Skin epidermis (tissue), 12 donors: ENCODE measurements around the gene VARS1.
A peak's percentile ranks its signal among the peaks of the same experiment; 100 is the strongest.

Source experiments
- H3K27ac ChIP-seq, 21 experiments: fragments of 200-600 bp; sonication (generic) in 11 of 21; one replicate each; pipeline ENCODE4 v1.5.0; 2020; ENCODE audit warnings: mild to moderate bottlenecking in 3 of 21, inconsistent platforms in 2 of 21, moderate library complexity in 2 of 21
- H3K4me3 ChIP-seq, 7 experiments: fragments of 200-600 bp; sonication (generic) in 2 of 7; one replicate each; pipeline ENCODE4 v1.5.0; 2020; ENCODE audit warnings: inconsistent platforms in 2 of 7, mild to moderate bottlenecking in 2 of 7, moderate library complexity in 1 of 7

The VARS1 gene

DNA sequence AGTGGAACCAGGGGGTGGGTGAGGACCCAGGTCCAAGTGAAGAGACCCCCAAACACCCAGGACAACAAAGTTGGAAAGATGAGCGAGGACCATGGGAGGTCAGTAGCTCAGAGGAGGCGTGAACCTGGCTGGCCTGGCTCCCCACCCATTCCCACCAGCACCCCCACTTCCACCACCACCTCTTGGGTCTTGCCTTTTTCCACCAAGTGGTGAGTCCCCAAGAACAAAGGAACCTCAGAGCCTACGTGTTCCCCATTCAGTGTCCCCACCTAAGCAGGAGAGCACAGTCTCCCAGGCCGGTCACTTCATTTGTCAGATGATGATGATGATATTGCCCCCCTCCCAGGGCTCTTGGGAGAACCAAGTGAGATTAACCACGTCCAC lies 17.9 kb downstream of the VARS1 start:
- Histone ChIP-seq H3K27ac (peak overlapping the region in 16 of 21 experiments; percentile 6 to 82 (median 66)), H3K4me3 (no peak overlapping the region)

DNA sequence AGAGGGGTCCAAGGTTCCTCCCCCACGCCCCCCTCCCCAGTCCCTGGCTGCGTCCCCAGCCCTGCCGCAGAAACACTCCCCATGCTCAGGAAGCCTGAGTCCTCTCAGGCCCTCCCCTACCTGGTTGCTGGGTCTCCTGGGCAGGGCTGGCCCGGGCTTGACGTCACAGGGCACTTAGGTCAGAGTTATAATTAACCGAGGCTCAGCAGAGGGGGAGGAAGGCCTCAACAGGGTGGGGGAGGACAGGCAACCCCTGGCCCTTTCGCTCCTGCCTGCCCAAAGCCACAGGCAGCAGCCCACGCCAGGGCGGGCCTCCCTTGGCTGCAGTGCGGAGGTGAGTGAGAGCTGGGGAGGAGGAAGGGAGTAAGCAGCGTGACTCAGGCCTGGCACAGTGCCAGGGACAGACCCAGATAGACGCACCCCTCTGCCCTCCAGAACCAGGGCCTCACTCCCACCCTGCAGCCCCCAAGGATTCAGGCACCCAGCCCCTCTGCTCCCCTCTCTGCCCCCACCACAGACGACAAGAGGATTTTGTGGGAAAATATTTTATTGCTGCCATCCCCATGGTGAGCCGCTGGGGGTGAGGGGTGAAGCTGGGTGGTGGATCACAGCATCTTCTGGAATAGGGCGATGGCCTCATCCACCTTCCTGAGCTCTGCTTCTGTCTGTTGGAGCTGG lies 18.4 kb downstream of the VARS1 start, which contains the start of gene VWA7:
Gene VWA7, minus strand, starts transcription at position 340 of the 678 bp plus-strand sequence. CDS start 549 bp downstream, outside the sequence.
- Histone ChIP-seq H3K27ac (peak within 1 kb of the TSS in 20 of 21 experiments; percentile 0 to 82 (median 56)), H3K4me3 (peak within 1 kb of the TSS in 2 of 7 experiments; percentile 15 to 19)

DNA sequence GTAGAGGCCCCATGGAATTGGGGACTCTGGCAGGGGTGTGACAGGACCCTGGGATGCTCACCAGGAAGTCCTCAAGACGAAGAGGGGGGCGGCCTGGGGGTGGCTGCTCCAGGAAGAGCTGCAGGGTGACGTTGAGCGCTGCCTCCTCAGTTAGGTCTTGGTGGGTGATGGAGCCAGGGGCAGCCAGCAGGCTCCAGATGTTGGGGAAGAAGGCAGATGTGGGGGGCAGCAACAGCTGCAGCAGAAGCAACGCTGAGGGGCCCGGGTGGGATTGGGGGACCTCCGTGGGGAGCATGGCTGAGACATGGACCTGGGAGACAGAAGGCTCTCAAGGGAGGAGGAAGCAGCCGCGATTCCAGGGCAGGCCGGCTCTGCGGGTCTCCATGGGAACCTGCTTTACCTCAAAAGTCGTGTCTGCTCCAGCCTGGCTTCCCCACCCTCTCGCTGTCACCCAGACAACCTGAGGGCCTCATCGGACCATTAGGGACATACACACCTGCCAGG lies 19.0 kb downstream of the VARS1 start:
- Histone ChIP-seq H3K27ac (peak overlapping the region in 19 of 21 experiments; percentile 6 to 82 (median 57)), H3K4me3 (peak overlapping the region in 2 of 7 experiments; percentile 15 to 19)

DNA sequence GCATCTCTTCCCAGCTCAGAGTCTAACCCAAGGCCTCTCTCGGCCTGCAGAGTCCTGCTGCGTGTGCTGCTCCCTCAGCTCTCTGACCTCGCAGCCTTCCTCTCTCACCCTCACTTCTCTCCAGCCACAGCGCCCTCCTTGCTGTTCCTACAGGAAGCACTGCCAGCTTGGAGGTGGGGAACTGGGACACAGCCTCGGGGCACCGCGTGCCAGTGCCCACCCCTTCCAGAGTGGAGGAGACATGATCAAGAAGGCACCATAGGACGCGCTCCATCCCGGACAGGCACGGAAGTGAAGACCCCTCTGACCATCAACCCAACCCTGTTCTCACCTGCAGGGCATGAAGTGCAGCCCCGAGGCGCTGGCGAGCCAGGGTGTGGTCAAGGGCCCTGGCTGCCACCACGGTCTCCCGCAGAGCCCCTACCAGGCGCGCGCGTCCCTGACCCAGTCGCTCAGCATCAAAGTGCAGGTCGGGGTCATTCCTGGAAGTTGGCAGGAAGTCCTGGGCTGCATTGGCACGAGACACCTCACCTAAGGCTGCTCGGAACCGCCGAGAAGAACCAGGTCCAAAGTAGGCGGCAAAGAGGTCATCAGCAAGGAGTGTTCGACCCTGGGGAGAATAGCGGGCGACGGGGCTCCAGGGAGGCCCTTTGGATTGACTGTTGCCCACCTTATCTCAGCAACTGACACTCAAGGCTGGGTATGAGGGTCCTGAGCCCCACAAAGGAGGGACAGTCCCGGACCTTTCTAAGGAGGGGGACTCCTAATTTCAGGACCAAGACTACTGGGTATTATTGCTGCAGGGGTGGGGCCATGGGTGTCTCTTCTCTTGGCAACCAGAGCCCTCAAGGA lies 19.7 kb downstream of the VARS1 start:
- Histone ChIP-seq H3K4me3 (no peak overlapping the region), H3K27ac (peak overlapping the region in 7 of 21 experiments; percentile 6 to 80 (median 57))

DNA sequence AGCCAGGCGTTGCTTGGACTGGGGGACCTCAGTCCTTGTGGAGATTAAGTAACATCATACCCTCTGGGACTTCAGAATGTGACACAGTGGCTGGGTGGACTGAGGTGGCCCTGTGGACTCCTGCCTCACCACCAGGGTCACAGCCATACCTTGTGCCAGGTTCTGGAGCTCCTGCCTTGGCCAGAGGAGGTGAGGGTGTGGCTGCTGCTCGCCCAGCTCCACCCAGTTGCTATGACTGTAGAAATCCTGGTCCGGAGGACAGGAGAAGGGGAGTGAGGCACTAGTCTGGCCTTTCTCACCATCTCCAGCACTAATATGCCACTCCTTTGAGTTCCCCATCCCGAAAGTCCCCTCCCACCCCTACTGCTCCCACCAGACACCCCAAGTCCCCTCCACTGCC lies 20.4 kb downstream of the VARS1 start:
- no peak overlapping the region for H3K4me3 ChIP-seq
- peak overlapping the region in 3 of 21 experiments; percentile 5 to 14 (median 8) for H3K27ac ChIP-seq

DNA sequence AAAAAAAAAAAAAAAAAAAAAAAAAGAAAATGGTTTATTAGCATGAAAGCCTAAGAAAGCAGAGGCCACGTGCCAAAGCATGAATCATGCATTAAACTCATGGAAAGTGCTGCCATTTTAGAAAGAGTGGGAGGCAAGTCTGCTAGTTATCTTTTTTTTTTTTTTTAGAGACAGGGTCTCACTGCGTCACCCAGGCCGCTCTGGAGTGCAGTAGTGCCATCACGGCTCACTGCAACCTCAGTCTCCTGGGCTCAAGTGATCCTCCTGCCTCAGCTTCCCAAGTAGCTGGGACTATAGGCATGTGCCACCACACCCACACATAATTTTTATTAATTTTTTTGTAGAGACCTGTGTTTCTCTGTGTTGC lies 23.6 kb downstream of the VARS1 start:
- H3K27ac ChIP-seq = no peak overlapping the region
- H3K4me3 ChIP-seq = no peak overlapping the region

DNA sequence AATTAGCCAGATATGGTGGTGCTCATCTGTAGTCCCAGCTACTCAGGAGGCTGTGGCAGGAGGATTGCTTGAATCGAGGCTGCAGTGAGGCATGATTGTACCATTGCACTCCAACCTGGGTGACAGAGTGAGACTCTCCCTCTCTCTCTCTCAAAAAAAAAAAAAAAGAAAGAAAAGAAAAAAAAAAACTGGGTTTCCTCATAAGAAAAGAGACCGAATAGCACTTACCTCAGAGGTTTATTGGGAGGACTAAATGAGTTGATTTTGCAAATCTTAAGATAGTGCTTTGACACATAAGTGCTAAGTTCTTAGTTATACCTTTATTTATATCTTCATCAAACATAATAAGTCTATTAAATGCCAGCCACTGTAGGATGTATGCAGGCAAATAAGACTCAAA lies 24.7 kb downstream of the VARS1 start:
- Histone ChIP-seq H3K27ac (no peak overlapping the region), H3K4me3 (no peak overlapping the region)

DNA sequence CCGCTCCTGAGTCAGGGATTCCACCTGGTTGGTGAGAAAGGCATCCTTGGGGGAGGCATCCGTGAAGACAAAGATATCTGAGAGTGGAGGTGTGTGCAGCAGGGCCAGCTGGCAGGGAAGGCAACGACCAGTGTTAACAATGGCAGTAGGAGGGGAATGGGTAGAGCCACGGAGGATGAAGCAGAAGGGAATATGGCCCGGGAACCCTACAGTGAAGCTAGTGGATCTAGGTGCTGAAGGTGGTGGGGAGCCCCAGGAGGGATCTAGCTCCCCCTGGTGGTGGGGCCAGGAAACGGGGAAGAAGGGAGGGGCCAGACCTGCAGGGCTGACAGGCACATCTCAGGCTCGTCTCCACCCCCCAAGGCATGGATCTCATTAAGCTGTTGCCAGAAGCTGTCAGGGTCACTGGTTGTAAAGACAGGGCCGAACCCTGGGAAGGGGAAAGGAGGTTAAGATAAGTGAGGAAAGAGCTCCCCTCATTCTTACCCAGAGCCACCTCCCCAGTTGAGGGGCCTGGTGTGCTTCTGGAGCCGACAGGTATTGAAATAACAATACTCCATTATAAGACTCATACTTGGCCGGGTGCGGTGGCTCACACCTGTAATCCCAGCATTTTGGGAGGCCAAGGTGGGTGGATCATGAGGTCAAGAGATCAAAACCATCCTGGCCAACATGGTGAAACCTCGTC lies 25.7 kb downstream of the VARS1 start:
- no peak overlapping the region for H3K4me3 ChIP-seq
- H3K27ac ChIP-seq = no peak overlapping the region

DNA sequence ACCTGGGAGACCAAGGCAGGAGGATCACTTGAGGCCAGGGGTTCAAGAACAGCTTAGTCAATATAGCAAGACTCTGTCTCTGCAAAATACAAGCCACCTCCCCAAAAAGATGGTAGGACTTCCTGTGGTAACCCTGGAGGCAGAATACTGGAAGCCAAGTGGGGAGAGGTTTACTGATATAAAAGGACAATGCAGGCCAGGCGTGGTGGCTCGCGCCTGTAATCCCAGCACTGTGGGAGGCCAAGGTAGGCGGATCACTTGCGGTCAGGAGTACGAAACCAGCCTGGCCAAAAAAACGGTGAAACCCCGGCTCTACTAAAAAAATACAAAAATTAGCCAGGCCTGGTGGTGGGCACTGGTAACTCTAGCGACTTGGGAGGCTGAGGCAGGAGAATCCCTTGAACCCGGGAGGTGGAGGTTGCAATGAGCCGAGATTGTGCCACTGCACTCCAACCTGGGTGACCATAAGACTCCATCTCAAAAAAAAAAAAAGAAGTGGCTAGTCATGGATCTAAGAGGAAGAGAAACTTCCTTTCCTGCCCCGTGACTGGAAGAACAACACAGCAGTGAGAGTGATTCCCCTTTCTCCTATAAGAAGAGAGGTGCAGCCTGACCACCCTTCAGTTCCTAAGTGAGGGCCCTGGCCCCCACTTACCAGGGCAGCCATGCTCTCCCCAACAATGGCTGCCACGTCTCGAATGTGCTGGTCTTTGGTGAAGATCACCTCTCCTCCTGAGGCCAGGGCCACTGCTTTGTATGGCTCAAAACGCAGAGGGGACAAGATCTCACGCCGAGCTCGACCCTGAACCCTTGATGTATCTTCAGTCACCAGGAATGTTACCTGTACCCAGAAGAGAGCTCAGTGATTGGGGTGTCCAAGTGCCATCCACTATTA lies 26.9 kb downstream of the VARS1 start:
- Histone ChIP-seq H3K27ac (peak overlapping the region in 2 of 21 experiments; percentile 34 to 39), H3K4me3 (no peak overlapping the region)

DNA sequence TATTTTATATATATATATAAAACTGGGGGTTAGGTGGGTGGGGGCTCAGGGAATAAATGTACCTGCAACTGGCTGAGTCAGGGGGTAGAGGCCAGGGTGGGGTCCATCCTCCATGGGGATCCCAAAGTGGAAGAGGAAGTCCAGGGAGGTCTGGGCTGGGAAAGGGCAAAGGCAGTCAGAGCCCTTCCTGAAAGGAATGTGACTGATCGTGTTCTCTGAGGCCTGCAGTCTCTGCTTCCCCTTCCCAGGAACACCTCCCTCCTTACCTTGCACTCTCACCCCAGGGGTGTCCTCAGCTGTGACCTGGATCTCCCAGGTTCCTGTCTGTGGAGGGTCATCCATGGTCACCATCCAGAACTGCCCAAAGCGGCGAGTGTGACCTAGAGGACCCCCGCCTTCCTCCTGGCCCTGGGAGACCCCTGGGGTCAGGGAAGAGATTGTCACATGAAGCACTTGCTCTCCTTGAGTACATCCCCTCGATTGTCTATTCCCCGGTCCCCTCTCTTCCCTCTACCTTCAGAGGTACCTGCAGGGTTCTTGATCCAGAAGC lies 28.4 kb downstream of the VARS1 start:
- Histone ChIP-seq H3K4me3 (no peak overlapping the region), H3K27ac (no peak overlapping the region)

DNA sequence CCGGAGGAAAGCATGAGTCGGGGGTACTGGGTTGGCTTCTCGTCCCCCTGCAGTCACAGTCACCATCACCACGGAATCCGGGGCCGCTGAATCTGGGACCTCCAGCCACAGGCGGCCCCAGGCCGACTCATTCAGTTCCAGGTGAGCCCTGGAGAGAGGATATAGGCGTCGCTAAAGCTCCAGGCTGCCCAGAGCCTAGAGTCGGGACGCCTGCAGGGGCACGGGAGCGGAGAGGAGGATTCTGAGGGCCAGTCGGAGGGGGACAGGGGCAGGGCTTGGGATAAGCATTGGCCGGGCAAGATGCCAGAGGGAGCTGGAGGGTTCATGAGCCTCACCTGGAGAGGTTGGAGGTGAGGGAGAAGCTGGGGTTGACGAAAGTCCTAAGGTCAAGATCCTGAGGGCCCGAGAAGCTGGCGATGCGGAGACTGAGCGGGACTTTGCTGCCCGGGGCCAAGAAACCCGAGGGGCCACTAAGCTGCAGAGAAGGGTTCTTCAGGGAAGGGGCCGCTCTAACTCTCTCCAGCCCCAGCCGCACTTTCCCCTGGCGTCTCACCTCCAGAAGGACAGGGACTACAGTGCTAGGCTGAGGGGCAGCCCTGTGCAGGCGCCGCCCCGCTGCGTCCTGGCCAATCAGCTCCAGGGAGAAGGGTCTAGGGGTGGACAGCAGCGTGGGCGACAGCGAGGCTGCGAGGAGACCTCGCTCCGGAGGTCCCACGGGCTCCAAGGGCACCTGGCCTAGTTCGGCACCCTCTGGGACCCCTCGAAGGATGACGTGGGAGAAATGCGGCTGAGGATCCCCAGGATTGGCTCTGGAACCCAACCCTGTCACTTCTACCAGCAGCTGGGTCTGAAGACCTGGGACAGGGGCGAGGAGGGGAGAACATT lies 29.4 kb downstream of the VARS1 start:
- H3K27ac ChIP-seq = no peak overlapping the region
- H3K4me3 ChIP-seq = no peak overlapping the region

DNA sequence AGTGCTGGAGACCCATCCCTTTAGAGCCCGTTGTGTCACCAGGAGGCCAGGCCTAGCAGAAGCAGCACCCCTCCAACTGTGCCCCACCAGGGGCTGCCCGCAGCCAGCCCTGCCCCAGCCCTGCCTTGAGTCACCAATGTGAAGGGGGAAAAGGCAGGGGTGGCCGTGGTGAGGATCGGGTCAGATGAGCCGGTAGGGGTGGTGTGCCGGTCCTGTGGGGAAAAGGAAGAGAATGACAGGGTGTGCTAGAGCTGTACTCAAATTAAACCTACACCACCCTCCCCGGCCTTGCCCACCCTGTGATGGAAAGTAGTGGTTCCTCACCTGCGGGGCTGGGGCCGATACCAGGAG lies 30.0 kb downstream of the VARS1 start:
- Histone ChIP-seq H3K4me3 (no peak overlapping the region), H3K27ac (no peak overlapping the region)

DNA sequence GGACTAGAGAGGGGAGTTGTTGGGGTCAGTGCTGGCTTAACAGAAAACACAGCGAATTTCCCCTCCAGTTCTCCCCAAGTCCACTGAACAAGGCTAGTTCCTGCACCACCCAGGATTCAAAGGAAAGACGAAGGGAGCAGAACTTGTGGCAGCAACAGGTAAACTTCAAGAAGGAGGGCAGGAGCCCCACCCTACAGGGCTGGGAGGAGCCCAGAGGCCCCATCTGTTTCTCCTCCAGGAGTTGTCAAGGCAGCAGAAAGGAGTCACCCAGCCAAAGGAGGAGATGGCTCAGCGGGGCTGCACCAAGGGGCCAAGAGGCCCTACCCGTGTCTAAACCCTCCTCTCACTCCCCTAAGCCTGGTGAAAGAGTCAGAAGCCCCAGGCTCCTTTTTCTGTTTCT lies 31.4 kb downstream of the VARS1 start:
- Histone ChIP-seq H3K4me3 (no peak overlapping the region), H3K27ac (peak overlapping the region in 1 of 21 experiments; percentile 40)

DNA sequence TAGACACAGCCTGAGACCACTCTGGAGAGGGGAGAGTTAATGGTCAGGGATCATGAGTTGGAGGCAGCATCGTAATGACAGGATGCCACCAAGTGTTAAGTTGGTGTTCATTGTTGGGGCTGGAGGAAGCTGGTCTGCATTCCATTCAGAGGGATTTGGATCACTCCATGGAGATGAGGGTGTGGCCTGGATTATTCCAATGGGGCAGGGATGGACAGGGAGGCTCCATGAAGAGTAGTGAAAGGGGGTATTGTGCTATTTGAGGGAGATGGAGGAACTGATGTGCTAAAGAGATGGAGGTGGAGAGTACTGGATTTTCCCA lies 32.0 kb downstream of the VARS1 start:
- H3K4me3 ChIP-seq = no peak overlapping the region
- H3K27ac ChIP-seq = peak overlapping the region in 5 of 21 experiments; percentile 17 to 43 (median 29)

DNA sequence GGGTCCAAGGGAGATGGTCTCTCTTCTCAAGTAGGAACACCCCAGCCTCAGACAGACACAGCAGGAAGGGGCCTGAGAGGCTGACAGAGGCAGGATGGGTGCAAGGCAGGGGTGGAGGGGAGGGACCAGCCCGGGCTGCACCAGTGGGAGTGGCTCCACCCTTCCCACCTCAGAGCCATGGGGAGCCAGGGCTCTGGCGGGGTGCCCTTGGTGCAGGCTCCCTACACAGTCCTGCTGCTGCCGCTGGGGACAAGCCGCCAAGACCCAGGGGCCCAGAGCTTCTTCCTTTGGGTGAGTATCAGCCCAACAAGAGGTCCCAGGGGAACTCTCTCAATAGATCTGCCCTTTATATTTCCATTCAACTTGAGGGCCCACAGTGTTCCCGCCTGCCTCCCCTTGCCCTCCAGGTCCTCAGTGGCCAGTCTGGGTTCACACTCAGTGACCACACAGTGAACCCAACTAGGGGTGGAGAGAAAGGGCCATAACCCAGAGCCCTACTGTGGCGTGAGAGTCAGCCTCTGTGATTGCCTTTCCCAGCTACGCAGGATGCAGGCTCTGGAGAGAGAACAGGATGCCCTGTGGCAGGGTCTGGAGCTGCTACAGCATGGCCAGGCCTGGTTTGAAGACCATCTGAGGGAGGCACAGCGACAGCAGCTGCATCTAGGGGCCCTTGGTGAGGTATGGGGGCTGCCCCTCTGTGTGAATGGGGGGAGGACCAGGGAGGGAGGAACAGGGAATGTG lies 32.5 kb downstream of the VARS1 start:
- Histone ChIP-seq H3K27ac (peak overlapping the region in 6 of 21 experiments; percentile 17 to 43 (median 30)), H3K4me3 (no peak overlapping the region)

DNA sequence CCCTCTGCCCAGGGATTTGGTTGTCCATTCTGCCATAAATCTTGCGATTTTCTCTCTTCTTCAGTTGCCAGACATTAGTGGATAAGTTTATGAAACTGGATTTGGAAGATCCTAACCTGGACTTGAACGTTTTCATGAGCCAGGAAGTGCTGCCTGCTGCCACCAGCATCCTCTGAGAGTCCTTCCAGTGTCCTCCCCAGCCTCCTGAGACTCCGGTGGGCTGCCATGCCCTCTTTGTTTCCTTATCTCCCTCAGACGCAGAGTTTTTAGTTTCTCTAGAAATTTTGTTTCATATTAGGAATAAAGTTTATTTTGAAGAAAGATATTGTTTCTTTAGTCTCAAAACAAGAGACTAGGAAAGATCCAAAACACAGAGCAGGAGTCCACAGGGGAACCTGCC lies 33.2 kb downstream of the VARS1 start, which contains the start of gene SAPCD1:
Gene SAPCD1, plus strand, starts transcription at position 301 of the 400 bp plus-strand sequence. CDS start 399 bp downstream, outside the sequence.
- H3K4me3 ChIP-seq = no peak within 1 kb of the TSS
- H3K27ac ChIP-seq = peak within 1 kb of the TSS in 6 of 21 experiments; percentile 17 to 43 (median 30)

DNA sequence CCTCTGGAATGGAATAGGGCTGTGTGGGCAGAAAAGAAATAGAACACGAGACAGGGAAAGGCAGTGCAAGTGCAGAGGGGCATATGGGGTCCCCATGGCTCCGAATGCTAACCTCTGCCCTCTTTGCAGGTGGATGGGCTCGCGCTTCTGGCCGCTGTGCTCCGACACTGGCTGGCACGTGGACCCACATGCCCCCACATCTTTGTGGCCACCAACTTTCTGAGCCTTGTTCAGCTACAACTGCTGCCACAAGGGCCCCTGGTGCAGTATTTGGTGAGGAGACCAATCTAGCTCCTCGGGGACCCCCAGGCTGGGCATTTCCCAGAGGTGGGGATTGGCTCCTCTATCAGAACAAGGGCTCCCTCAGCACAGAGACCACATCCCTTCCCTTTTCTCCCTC lies 34.2 kb downstream of the VARS1 start:
- no peak overlapping the region for H3K4me3 ChIP-seq
- no peak overlapping the region for H3K27ac ChIP-seq
